Measurements from ENCODE around the gene USP2.

The USP2 gene

GRCh38 chr11:119361941-119362725 is 19.4 kb downstream of the USP2 start:
- no peak for DNase-seq

- no peak for DNase-seq
These were observed 20.3 kb downstream of the USP2 start for GRCh38 chr11:119361056-119361787.

GRCh38 chr11:119359365-119360214 is 21.9 kb downstream of the USP2 start:
- no peak for DNase-seq

- no peak for DNase-seq
These were observed 24.4 kb downstream of the USP2 start for GRCh38 chr11:119357074-119357473.

- peak; percentile 92 for DNase-seq
These were observed 25.0 kb downstream of the USP2 start for GRCh38 chr11:119356349-119357031.

GRCh38 chr11:119355091-119355843 is 26.2 kb downstream of the USP2 start:
- no peak for DNase-seq

GRCh38 chr11:119352857-119353260 is 28.6 kb downstream of the USP2 start:
- DNase-seq, result peak; percentile 50

GRCh38 chr11:119351232-119351631 is 30.3 kb downstream of the USP2 start:
- no peak for DNase-seq

GRCh38 chr11:119350302-119350701 is 31.2 kb downstream of the USP2 start:
- DNase-seq, result no peak

GRCh38 chr11:119347940-119348605 is 33.4 kb downstream of the USP2 start:
- DNase-seq, result peak; percentile 45

GRCh38 chr11:119347242-119347641 is 34.2 kb downstream of the USP2 start:
- DNase-seq, result no peak

GRCh38 chr11:119346605-119347004 is 34.9 kb downstream of the USP2 start, which contains the start of gene MFRP:
TSS of gene MFRP (minus strand) at chr11:119346705. CDS start at chr11:119346513, 192 bp downstream.
- no peak for DNase-seq

- no peak for DNase-seq
These were observed 35.8 kb downstream of the USP2 start for GRCh38 chr11:119345685-119346084.

GRCh38 chr11:119344291-119345010 is 37.0 kb downstream of the USP2 start:
- no peak for DNase-seq

- no peak for DNase-seq
These were observed 37.8 kb downstream of the USP2 start for GRCh38 chr11:119343726-119344125.

- DNase-seq, result no peak
These were observed 38.9 kb downstream of the USP2 start for GRCh38 chr11:119342362-119343130.

GRCh38 chr11:119342023-119342300 is 39.5 kb downstream of the USP2 start:
- no peak for DNase-seq

- no peak for DNase-seq
These were observed 40.1 kb downstream of the USP2 start for GRCh38 chr11:119341222-119342022.

All from right forelimb (tissue), 1 donor.